Measurements from ENCODE around the gene HIVEP3. TPM values are rescaled to one million over a fixed set of nuclear protein-coding genes. Genes with fewer than 3 reads are reported as not detected.

HIVEP3 gene
- total RNA-seq, 4 donors from 2014 or later = 4.2 to 6.5 (median 4.7) TPM

GRCh38 chr1:41802532-41803501, 115.9 kb downstream of the HIVEP3 start:
- Histone ChIP-seq H3K27ac (peak overlapping the region in 2 of 4 donors; percentile 32 to 36), H3K4me3 (no peak overlapping the region), H3K4me1 (peaks cover 0 to 27% (median 13%) of the 10 kb centered on the region in 4 donors), H3K27me3 (no peaks in the 10 kb centered on the region), H3K36me3 (no peaks in the 10 kb centered on the region), H3K9me3 (no peaks in the 10 kb centered on the region)
- TF ChIP-seq POLR2A (IDR thresholded peaks at IDR 0.05) (no peak), CTCF (IDR thresholded peaks at IDR 0.05) (no peak), EP300 (IDR thresholded peaks at IDR 0.05) (peak in 1 of 2 donors; percentile 69)
- WGBS, 2 donors = 62 to 69% methylated on average over 4 of the region's 4 CpGs
- peak; percentile 49 to 59 for DNase-seq (ENCODE audit: low spot score in 2 of 2)

GRCh38 chr1:41800311-41800829, 118.4 kb downstream of the HIVEP3 start:
- 39 to 40% methylated on average over 2 of the region's 2 CpGs for WGBS, 2 donors

GRCh38 chr1:41799723-41800122, 119.0 kb downstream of the HIVEP3 start:
- Histone ChIP-seq H3K4me3 (no peak overlapping the region), H3K4me1 (peaks cover 0 to 28% (median 17%) of the 10 kb centered on the region in 4 donors), H3K36me3 (no peaks in the 10 kb centered on the region), H3K27me3 (no peaks in the 10 kb centered on the region), H3K27ac (no peak overlapping the region), H3K9me3 (no peaks in the 10 kb centered on the region)
- TF ChIP-seq CTCF (IDR thresholded peaks at IDR 0.05) (no peak), EP300 (IDR thresholded peaks at IDR 0.05) (no peak), POLR2A (IDR thresholded peaks at IDR 0.05) (no peak)
- 70% methylated on average over 2 of the region's 2 CpGs for WGBS, 2 donors
- DNase-seq (ENCODE audit: low spot score in 2 of 2) = no peak

More at GRCh38 chr1:41800311-41800829, 118.4 kb downstream of the HIVEP3 start:
- H3K9me3 ChIP-seq = no peaks in the 10 kb centered on the region
- no peaks in the 10 kb centered on the region for H3K27me3 ChIP-seq
- TF ChIP-seq POLR2A (IDR thresholded peaks at IDR 0.05) (no peak), CTCF (IDR thresholded peaks at IDR 0.05) (no peak), EP300 (IDR thresholded peaks at IDR 0.05) (no peak)
- H3K4me1 ChIP-seq = peaks cover 0 to 28% (median 17%) of the 10 kb centered on the region in 4 donors
- no peak overlapping the region for H3K4me3 ChIP-seq
- no peak for DNase-seq (ENCODE audit: low spot score in 2 of 2)
- H3K36me3 ChIP-seq = no peaks in the 10 kb centered on the region
- H3K27ac ChIP-seq = no peak overlapping the region

GRCh38 chr1:41799205-41799604, 119.5 kb downstream of the HIVEP3 start:
- Histone ChIP-seq H3K36me3 (no peaks in the 10 kb centered on the region), H3K27me3 (no peaks in the 10 kb centered on the region), H3K9me3 (no peaks in the 10 kb centered on the region), H3K4me1 (peaks cover 0 to 28% (median 17%) of the 10 kb centered on the region in 4 donors), H3K4me3 (no peak overlapping the region), H3K27ac (no peak overlapping the region)
- WGBS, 2 donors = 90 to 92% methylated on average over 3 of the region's 3 CpGs
- TF ChIP-seq POLR2A (IDR thresholded peaks at IDR 0.05) (no peak), EP300 (IDR thresholded peaks at IDR 0.05) (no peak), CTCF (IDR thresholded peaks at IDR 0.05) (no peak)
- DNase-seq (ENCODE audit: low spot score in 2 of 2) = no peak

Measured in tibial nerve (tissue), 4 donors.